Measurements from ENCODE around the gene ABCA4.

GRCh38 chr1:94043738-94044289 is 77.1 kb downstream of the ABCA4 start:
- TF ChIP-seq, protein P1, sequence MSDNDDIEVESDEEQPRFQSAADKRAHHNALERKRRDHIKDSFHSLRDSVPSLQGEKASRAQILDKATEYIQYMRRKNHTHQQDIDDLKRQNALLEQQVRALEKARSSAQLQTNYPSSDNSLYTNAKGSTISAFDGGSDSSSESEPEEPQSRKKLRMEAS (CRISPR knock-in tag; IDR thresholded peaks at IDR 0.05), result no peak
- TF ChIP-seq RELA (CRISPR knock-in tag; IDR thresholded peaks at IDR 0.05; ENCODE audit: borderline replicate concordance), result no peak
- TF ChIP-seq CTCF (IDR thresholded peaks at IDR 0.05), result no peak
- no peak for TF ChIP-seq E2F1 (CRISPR knock-in tag; IDR thresholded peaks at IDR 0.05)
- TF ChIP-seq ETV6 (CRISPR knock-in tag; IDR thresholded peaks at IDR 0.05), result no peak
- TF ChIP-seq, protein P2, sequence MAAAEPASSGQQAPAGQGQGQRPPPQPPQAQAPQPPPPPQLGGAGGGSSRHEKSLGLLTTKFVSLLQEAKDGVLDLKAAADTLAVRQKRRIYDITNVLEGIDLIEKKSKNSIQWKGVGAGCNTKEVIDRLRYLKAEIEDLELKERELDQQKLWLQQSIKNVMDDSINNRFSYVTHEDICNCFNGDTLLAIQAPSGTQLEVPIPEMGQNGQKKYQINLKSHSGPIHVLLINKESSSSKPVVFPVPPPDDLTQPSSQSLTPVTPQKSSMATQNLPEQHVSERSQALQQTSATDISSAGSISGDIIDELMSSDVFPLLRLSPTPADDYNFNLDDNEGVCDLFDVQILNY (CRISPR knock-in tag; IDR thresholded peaks at IDR 0.05), result no peak
- no peak for TF ChIP-seq NR2C2 (CRISPR knock-in tag; IDR thresholded peaks at IDR 0.05)
- no peak for TF ChIP-seq JUN (CRISPR knock-in tag; IDR thresholded peaks at IDR 0.05)
- no peak for TF ChIP-seq NFATC4 (CRISPR knock-in tag; IDR thresholded peaks at IDR 0.05)
- TF ChIP-seq EMX1 (CRISPR knock-in tag; IDR thresholded peaks at IDR 0.05), result no peak

Data from WTC11 (cell line).